ENCODE results near the gene KRTAP10-4.
"Not testable (repeated sequence)": the region's sequence is repeated elsewhere in the genome, so short reads cannot be mapped to it uniquely, and the experiment has no call there.

Gene KRTAP10-4

GRCh38 chr21:44580231-44580821 is 6.8 kb downstream of the KRTAP10-4 start, which contains the start of gene KRTAP10-5:
Gene KRTAP10-5, minus strand, starts transcription at chr21:44580604. Its CDS starts 26 bp downstream, at chr21:44580578.
- not testable (repeated sequence) for FAIRE-seq

GRCh38 chr21:44581158-44581557 is 7.6 kb downstream of the KRTAP10-4 start:
- no peak for FAIRE-seq

GRCh38 chr21:44582055-44582454 is 8.5 kb downstream of the KRTAP10-4 start:
- no peak for FAIRE-seq

- no peak for FAIRE-seq
These were observed 9.7 kb downstream of the KRTAP10-4 start for GRCh38 chr21:44583089-44583799.

GRCh38 chr21:44583800-44584147 is 10.2 kb downstream of the KRTAP10-4 start:
- FAIRE-seq = no peak

- FAIRE-seq = no peak
These were observed 12.4 kb downstream of the KRTAP10-4 start for GRCh38 chr21:44585892-44586291.

GRCh38 chr21:44589094-44589493 is 15.6 kb downstream of the KRTAP10-4 start:
- FAIRE-seq = no peak

- no peak for FAIRE-seq
These were observed 16.2 kb downstream of the KRTAP10-4 start for GRCh38 chr21:44589586-44590305.

- FAIRE-seq = no peak
These were observed 16.8 kb downstream of the KRTAP10-4 start for GRCh38 chr21:44590311-44590721.

- not testable (repeated sequence) for FAIRE-seq
These were observed 17.6 kb downstream of the KRTAP10-4 start for GRCh38 chr21:44590897-44591800.

- FAIRE-seq = not testable (repeated sequence)
These were observed 18.2 kb downstream of the KRTAP10-4 start for GRCh38 chr21:44591801-44592130.

- no peak for FAIRE-seq
These were observed 19.1 kb downstream of the KRTAP10-4 start, which contains the start of gene KRTAP10-6 for GRCh38 chr21:44592446-44593311. Gene KRTAP10-6, minus strand, starts transcription at chr21:44592505. Its CDS starts 21 bp downstream, at chr21:44592484.

GRCh38 chr21:44593598-44594405 is 20.3 kb downstream of the KRTAP10-4 start:
- no peak for FAIRE-seq

- FAIRE-seq = no peak
These were observed 20.9 kb downstream of the KRTAP10-4 start for GRCh38 chr21:44594406-44594916.

- FAIRE-seq = no peak
These were observed 22.0 kb downstream of the KRTAP10-4 start for GRCh38 chr21:44595524-44595923.

GRCh38 chr21:44596068-44596725 is 22.7 kb downstream of the KRTAP10-4 start:
- no peak for FAIRE-seq

GRCh38 chr21:44598061-44598460 is 24.5 kb downstream of the KRTAP10-4 start:
- FAIRE-seq = no peak

- FAIRE-seq = no peak
These were observed 25.9 kb downstream of the KRTAP10-4 start for GRCh38 chr21:44599264-44600029.
